NCI-H2196 treated with DMSO at 0.1 percent for 48 hours (cell line): ENCODE measurements around the gene RFX8.
"Not testable (repeated sequence)": the region's sequence is repeated elsewhere in the genome, so short reads cannot be mapped to it uniquely, and the experiment has no call there.

Experiments
- DNase-seq: peaks from one replicate; lab custom pipeline; 2025; ENCODE audit not compliant: unreplicated experiment; lab: John Stamatoyannopoulos, UW

RFX8 gene

DNA sequence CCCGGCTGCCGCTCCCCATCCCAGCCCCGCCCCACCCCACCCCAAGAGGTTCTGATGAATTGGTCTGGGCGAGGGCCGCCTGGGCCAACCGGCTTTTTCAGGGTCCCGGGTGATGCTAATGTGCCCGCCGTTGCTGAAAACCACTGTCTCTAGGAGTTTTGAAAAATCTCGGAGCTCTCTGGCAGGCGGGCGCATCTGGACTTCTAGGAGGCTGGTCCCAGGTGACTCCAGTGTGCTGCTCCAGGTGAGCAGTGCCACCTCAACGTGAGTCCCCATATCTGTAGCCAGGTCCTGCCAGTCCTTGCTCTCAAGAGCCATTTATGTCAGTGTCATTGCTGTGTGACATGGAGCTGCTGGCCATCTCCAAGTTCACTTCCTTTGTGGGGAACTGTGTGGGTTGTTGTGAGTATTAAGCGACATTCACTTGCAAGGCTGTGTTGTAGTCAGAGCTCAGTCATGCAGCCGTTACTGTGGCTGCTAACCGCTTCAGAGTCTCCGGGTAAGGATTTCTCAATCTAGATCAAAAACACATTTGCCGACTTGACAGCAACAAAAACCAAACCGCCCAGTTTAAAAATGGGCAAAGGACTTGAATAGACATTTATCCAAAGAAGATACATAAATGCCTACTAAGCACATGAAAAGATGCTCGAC is at the start of gene RFX8:
RFX8 (minus strand) TSS at position 382 of the 654 bp plus-strand sequence. CDS start 8,264 bp downstream, outside the sequence.
- DNase-seq, result no peak

DNA sequence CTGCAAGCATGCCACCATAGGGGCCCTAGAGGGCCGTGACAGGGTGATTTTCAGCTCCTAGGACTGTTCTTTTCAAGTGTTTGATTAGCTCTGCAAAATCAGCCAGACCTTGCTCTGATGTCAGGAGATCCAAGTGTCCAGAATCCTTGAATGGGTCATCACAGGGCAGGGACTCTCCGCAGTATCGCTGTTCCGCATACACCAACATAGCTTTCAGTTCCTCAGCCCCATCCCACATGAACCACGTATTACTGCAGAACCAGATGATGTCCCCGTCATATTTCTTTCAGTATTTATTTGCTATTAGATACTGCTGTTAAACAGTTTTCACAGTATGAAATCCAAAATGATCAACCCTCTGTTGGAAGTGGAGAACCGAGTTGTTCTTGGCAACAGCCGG is 46.6 kb upstream of the RFX8 start:
- DNase-seq, result no peak

DNA sequence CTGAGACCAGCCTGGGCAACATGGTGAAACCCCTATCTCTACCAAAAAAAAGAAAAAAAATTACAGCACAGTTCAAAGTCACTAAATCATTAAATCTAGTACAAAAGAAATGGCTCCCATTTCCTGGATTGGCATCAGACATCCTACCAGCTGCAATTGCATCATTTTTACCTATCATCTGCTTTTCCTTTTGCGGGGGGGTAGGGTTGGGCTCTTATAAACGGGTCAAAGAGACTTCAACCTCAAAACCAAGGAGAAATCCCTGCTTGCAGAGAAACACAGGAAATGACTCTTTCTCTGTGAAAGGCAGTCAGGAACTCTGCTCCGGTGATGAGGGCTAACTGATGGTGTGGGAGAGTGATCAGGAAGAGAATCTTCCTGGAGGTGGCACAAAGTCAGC is 45.3 kb upstream of the RFX8 start:
- no peak for DNase-seq

DNA sequence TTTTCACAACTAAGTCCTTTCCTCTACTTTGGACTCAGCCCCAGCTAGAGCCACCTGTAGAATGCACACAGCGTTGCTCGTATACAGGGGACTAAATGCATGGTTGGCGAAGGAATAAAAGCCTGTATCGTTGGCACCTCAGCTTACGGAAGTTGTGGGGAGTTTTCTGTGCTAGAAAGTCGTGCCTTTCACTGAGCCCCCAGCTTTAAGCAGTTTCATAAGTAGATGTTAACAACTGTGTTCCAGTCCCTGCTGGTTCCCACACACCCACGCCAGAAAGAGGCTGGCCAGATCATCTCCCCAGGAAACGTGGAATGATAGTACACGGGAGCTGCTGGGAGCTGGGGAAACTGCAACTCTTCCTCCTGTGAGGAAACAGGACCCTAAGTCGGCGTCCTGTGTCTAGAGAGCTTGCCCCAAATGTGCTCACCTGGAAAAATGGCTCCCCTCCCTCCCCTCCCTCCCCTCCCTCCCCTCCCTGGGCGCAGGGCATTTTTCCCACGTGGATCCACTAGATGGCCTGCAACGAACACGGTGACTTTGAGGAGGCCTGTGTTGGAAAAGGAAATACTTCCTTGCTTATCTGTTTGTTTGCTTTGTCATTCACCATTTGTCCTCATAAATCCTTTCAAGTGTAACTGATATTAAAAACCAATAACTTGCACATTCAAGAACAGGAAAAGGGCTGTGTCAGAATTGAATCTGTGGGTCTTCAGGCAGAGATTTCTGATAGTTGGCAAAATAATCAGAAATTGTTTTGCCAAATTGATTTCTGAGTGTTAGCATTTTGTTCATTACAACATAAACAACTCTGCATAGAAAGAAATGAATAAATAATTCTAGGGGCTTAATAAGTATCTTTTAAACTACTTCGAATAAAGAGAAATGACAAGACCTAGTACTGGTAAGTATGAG is 43.9 kb upstream of the RFX8 start:
- peak; percentile 56 for DNase-seq

DNA sequence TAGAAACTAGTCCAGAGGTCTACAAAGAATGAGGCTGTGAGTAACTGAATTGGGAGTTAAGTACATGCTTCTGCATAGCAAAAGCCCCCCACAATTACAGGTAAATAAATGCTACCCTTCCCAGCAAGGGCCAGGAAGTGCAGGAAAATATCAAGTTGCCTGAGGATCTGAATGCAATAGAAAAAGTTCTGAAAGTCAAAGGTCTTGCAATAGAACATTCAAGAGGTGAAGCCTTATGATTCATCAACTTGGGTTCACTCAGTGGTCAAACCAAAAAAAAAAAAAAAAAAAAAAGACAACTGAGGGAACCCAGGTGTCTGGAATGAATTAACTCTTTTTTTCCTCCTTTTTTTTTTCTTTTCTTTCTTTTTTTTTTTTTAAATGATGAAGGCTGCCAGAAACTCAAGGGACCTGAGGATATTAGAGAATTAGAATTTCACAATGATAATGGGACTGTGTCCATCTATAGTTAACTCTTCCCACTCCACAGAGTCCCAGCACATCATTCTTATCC is 42.9 kb upstream of the RFX8 start:
- no peak for DNase-seq

DNA sequence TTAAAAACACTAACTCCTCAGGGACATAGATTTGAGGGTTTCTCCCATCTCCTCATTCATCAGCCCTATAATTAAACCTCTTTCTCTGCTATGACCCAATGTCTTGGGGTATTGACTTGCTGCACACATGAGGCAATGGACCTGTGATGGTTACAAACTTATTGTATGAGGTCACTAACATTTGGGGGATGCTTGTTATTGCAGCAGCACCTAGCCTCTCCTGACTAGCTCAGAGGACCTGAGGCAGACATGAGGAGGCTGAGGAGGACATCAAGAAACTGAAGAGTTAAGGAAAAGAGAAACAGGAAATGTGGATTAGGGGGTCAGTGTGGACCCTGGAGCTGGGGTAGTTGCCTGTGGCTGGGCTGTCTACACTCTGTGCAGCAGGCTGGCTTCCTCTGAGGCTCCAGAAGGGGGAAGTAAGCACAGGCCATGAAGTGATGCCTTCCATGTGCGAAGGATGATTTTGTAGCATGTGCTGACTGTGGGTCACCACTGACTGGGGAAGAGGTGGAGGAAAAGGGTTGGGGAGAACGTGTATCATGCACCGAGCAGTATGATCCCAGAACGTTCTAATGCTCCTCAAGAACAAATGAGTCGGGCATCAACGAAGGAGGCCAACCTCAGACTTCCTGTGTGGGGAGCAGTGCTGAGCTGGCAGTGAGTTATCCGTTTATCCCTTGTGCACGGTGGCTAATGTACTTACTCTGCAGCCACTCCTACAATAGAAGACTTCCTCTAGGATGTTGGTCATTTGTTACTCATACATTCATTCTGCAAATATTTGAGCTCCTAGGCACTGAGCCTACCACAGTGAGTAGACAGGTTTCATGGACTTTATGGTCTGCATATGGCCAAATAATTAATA is 42.1 kb upstream of the RFX8 start:
- DNase-seq, result no peak

DNA sequence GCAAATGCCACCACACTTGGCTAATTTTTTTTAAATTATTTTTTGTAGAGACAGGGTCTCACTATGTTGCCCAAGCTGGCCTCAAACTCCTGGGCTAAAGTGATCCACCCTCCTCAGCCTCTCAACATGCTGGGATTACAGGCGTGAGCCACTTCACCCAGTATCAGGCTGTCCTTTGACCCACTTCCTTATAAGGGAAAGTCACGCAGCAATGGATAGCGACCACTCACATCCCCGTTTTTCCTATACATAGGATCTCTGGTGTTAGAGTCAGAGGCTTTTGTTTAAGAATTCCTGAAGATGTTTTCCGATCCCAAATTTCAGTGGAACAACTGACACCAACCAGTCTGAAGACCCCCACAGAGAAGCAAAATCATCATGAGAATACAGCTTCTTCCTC is 41.4 kb upstream of the RFX8 start:
- no peak for DNase-seq

DNA sequence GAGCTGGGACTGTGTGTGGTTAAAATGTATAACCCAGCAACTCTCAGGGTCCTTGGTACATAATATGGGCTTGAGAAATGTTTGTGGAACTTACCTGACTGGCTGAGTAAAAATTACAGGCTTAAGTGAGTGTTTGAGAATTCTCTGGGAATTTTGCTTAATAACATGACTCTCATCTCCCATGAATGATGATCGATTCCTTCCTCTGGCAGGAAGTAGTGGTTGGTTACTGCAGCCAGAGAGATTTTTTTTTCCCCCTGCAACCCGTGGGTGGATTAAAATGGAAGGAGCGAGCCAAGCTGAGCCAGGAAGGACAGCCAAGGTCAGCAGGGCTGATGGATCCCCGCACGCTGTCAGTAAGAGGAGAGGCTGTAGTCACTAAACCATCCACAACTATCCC is 40.6 kb upstream of the RFX8 start:
- no peak for DNase-seq

DNA sequence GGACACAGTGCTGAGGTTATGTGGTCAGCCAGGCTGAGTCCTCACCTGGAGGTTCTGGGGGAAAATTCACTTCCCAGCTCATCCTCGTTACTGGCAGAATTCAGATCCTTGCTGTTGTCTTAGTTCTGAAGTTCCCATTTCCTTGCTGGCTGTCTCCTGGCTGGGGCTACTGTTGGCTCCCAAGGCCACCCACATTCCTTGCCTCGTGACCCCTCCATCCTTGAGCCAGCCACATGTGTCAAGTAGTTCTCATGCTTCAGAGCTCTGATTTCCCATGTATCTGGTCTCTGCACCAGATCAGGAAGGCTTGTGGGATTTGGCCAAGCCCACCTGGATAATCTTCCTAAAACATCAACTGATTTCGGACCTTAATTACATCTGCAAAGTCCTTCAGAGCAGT is 38.1 kb upstream of the RFX8 start:
- DNase-seq, result no peak

DNA sequence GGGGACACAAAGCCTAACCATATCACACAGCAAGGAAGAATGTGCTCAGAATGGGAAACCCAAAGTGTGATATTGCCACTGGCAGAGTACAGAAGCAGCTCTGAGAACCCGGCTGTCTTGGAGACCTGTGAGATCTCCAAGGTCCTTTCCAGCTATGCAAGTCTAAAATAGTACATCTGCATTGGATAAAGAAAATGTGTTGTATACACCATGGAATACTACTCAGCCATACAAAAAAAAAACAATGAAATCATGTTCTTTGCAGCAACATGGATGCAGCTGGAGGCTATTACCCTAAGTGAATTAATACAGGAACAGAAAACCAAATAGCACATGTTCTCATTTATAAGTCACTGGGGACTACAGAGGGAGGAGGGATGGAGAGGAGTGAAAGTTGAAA is 36.5 kb upstream of the RFX8 start:
- DNase-seq, result no peak

DNA sequence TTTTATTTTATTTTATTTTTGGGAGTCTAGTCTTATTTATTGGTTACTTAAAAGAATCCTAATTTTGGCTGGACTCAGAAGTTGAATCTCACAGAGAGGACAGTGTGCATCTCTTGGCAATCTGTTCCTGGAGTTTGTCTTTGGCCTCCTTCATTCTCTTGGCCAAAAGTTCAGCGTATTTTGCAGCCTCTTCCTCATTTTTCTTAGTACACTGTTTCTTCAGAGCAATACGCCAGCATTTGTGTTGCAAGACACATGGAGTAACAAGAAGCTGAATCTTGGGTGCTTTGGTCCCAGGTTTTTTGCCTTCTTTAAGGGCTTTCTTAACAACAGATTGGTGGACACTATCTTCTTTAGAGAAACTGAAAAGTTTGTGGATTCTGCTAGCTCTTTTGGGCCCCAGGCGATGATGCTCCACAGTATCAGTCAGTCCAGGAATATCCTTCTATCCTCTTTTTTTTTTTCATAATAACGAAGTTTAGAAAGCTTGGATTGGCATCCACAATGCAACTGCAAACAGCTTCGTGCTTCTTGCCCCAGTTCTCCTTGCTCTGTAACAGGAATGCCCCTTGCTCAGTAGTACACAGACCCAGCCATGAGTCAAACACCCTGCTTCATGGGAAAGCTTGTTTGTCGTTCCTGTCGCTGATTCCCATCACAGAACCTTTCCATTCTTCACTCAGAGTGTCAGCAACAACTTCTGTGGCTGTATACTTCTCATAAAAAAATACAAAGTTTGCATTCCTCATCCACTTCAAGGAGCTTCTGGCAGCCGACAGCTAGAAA is 34.8 kb upstream of the RFX8 start:
- no peak for DNase-seq

DNA sequence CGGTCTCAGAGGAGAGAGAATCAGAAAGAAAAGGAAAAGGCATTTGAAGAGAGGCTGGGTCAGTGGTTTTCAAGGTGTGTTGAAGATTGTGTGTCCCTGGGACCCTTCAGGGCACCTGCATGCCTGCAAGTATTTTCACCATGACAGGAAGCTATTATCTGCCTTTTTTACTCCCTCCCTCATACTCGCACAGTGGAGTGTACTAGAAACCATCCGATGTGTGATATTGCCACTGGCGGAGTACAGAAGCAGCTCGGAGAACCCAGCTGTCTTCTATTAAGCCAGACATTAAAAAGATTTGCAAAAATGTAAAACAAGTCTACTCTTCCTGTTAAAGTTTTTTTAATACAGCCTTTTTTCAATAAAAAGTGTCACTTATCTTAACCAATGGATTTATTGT is 33.7 kb upstream of the RFX8 start:
- DNase-seq, result no peak

DNA sequence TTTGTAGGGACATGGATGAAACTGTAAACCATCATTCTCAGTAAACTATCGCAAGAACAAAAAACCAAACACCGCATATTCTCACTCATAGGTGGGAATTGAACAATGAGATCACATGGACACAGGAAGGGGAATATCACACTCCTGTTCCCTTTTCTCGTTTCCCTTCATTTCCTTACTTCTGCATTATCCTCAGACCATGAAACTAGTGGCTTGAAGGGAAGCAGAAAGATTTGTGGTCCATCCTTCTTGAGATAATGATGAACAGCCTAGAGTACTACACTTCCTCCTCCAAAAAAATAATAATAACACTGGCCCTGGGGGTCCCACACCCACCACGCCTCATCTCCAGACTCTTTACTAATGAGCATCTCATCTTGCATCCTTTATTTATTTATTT is 30.4 kb upstream of the RFX8 start:
- DNase-seq, result not testable (repeated sequence)

DNA sequence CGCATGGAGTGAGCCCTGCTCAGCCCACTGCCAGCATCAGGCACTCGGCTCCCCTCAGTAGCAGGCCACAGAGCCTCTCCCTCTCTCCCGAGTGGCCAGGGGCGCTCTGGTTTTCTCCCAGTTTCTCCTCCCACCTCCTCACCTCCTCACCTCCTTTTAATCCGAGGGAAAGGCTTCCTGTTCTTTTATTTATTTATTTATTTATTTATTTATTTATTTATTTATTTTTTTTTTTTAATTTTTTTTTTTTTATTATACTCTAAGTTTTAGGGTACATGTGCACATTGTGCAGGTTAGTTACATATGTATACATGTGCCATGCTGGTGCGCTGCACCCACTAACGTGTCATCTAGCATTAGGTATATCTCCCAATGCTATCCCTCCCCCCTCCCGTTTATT is 29.8 kb upstream of the RFX8 start:
- not testable (repeated sequence) for DNase-seq

DNA sequence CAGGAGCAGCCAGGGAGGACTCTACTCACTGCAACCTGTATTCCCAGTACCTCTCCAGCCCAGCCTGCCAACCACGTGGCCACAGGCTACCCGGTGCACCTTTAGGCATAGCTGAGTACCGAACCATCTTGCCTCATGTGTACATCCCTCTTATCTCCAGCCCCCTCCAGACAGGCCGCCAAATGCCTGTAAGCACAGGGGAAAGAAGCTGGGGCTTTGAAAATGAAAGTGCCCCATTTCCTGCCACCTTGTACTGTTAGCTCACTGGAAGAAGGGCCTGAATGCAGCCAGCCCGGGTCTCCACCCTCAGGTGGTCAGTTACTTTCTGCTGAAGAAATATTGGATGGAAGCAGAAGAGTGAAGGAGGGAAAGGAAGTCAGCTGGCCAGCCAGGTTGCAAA is 27.2 kb upstream of the RFX8 start:
- DNase-seq, result no peak

DNA sequence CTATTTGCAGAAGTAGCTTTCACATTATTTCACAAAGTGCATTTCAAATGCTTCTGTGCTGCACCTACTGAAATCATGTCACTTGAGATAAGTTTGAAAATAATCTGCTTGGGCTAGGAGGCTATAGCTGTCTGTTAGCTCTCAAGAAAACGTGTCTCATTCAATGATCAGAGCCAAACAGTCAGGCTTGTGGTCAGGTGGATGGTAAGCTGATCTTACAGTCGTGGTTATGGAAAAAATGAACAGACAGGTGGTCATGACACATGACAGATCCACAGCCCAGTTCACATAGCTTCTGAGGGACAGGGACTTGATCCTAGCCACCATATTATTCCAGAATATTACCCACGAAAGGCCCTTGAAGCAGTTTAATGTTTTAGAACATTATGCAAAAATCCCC is 26.5 kb upstream of the RFX8 start:
- DNase-seq, result peak; percentile 43

DNA sequence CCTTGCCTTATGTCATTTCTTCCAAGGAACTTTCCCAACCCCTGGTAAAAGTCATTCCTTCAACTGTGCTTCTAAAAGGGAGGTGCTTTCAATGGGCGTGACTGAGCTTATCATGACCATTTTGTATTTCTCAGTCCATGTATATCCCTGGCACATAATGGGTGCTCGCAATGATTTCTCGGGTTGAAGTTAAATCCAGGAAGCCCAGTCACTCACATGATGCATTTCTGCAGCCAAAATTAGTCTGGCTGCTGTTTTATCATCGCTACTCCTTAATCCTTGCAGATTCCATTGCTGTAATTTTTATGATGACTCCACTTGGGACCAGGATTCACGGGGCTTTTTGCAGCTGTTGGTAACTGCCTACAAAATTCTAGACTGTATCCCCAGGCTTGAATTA is 25.9 kb upstream of the RFX8 start:
- DNase-seq, result no peak

DNA sequence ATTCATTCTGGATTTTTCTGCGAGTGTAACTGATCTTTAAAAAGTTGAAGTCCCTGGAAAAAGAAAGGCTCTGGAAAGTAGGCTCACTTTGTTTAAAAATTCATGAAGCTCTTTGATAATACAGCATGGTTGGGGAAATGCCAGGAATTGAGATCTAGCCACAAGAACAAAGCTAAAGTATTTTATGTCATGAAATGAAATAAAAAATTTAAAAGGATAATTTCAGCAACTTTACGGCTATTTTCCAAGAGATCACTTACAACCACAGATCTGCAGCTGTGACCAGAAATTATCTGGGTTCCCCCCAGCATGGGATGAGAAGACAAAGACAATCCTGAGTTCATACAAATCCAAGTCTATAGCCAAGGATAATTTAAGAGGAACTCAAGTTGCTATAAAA is 25.3 kb upstream of the RFX8 start:
- DNase-seq, result no peak

DNA sequence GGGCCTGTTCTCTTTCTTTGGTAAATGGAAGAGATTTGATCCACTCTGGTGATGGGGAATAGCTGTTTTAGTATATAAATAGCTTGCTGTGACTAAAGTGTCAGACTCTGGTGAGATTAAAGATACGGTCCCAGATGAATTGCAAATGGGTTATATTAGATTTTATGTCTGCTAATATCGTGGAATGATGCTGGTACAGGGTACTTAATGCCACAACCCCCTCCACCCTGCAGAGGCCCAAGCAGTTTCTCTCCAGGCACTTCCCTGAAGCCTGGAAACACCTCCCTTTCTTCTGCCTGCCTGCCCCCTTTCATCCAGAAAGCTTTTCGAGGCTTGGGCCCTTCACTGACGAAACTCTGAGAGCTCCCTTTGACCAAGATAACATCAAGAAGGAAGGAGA is 21.4 kb upstream of the RFX8 start:
- DNase-seq, result no peak

DNA sequence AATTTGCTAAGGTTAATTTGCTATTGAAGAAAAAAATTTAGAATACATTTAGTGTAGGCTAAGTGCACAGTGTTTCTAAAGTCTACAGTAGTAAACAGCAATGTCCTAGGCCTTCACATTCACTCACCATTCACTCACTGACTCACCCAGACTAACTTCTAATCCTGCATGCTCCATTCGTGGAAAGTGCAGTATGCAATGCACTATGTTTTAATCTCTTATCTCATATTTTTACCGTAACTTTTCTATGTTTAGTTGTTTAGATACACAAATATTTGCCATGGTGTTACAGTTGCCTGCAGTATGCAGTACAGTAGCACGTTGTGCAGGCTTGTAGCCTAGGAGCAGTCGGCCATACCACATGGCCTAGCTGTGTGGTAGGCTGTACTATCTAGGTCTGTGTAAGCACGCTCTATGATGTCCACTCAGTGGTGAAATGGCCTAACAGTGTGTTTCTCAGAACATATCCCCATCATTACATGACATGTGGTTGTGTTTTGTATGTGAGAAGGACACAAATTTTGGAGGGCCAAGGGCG is 18.1 kb upstream of the RFX8 start:
- no peak for DNase-seq
